HG02870 (cell line): Measurements from ENCODE around the gene KCTD3.

Source experiments
- ATAC-seq: cut with Tn5 transposase; IDR thresholded peaks from one replicate; pipeline ENCODE4 v1.9.1; 2021; ENCODE audit warnings: mild to moderate bottlenecking, moderate library complexity; ENCODE audit not compliant: unreplicated experiment

Gene KCTD3

DNA sequence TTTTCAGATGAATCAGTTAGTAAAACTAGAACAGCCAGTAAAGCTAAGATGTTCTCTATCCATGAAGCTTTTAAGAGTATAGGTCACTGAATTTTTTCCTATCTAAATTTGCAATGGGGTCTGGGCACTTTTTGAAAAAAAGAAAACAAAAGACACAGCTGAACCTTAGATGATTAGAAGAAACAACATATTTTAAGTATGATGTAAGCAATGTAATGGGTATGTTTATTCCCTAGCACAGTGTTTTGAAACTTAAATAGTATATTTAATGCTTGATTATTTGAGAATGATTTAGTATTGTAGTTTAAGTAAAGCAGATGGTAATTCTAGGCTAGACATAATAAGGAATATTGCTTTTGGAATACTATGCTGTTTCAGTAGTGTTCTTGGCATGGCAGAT, 36.2 kb downstream of the KCTD3 start:
- ATAC-seq: no peak

DNA sequence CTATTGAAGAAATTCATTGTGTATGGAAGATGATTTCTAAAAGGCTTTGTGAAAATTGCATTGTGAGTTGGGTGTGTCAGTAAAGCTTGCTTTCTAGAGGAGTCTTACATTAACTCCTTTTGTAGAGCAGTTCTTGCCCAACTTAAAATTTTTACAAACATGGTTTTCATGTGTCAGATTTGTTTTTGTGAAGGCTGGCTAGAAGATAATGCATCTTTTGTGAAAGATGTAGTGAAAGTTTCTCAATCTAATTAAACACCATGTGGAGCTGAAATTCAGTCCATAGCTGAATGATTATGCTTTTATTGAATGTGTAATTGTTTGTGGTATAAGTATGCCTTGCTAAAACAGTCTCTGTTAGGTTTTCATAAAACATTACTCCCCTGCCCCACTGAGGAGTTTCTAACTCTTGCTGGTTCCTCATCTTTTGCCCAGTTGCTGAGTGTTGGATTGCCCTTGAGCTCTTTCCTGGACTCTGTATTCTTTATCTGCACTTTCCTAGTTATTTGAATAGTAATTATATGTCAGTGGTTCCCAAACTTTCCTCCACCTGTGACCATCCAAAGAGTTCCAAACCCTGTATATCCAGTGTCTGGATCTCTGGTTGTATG, 38.0 kb downstream of the KCTD3 start:
- ATAC-seq: no peak

DNA sequence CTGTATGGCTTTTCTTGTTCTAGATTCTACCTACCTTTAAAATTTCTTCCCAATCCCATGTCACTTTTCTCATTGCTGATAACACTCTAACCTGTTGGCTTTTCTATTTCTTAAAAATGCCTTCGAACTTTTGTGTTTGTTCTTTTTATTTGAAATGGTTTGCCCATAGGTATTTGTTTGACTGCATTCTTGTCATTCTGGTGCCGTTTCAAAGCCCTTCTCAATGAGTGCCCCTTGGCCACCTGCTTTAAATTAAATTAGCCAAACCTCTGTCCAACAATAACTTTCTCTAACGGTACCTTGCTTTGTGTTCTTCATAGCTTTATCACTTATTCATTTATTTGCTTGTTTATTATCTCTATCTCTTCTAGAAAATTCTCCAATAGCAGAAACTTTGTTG, 38.9 kb downstream of the KCTD3 start:
- no peak for ATAC-seq

DNA sequence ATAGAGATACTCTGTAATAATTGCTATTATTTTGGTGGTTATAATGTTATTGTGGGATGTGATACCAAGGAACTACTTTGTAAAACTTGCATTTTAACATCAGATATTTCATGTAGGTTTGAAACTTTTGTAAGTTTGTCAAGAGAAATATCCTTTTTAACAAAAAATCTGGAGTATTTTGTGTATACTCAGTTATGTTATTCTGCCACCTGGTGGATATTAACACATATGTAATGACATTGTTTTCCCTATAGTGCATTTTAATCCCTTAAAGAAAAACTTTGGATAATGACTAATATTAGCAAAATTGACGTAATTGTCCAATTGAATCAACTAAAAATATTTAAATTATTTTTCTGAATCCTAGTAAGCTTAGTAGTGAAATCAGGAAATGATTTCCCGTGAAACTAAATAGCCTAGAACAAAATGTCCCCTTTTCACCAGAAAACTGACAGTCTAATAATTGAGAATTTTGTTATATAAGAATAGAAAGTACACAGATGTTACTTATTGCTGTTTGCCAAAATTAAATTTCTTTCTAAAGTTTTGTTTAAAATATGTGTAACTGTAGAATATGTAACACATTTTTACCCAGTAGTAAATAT, 39.6 kb downstream of the KCTD3 start:
- no peak for ATAC-seq

DNA sequence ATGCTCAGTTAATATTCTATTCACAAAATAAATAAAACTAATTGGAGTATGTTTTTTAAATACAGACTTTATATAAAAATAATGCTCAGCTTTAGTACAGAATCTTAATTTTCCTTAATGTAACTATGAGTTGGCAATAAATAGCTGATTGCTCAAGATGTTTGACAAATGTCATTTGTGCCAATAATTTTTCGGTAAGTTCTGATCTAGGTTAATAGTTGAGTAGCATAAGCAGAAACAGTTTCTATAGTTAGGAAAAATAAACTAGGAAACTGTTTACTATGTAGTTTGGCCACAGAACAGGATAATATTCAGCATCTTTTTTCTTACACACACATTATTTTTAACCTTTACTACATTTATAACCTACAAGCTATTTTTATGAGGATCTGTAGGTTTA, 40.3 kb downstream of the KCTD3 start:
- ATAC-seq: no peak

DNA sequence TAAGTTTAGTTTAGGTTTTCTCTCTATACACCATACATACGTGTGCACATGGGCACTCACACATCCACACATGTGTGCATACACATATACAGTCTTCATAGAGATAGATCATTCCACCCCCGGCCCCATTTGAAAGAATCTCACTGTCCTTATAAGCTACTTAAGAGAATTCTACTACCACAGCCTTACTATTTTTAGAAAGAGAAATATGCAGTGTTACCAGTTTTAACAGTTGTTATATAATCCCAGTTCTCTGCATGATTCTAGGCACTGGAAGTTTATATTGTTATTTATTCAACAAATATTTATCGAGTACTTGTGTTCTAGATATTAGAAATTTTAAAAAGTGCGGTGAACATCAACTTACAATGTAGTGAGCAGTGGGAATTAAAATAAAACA, 41.5 kb downstream of the KCTD3 start:
- ATAC-seq: no peak

DNA sequence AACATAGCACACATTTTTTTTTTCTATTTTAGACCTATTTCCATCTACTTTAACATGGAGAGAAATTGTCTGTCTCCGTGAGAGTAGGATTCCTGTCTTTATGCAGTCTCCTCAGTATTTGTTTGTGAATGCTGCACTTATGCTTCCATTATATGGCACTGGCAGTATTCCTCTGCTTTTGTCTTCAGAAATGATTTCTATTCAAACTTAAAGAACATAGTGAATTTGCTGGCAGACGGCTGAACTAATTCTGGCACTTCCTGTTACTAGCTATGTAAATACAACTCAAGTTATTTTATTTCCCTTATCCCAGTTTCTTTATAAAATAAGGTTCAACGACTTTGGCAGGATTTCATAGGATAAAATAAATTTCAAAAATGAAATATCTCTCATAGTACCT, 45.3 kb downstream of the KCTD3 start:
- ATAC-seq: no peak

DNA sequence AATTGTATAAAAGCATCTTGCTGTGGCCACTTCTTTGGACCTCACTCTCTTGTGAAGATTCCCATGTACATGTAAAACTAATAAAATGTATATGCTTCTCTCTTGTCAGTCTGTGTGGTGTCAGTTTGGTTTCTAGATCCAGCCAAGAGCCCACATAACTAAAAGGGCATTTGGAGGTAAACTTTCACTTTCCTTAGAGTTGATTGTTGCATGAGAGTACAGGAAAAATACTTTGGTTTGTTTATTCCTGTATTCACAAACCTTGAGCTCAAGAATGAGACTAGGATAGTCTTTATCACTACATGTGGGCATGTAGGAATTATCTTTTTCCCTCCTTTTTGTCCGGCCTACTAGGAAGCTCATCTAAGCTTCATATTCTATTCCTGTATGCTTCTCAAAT, 50.9 kb downstream of the KCTD3 start:
- ATAC-seq: no peak

DNA sequence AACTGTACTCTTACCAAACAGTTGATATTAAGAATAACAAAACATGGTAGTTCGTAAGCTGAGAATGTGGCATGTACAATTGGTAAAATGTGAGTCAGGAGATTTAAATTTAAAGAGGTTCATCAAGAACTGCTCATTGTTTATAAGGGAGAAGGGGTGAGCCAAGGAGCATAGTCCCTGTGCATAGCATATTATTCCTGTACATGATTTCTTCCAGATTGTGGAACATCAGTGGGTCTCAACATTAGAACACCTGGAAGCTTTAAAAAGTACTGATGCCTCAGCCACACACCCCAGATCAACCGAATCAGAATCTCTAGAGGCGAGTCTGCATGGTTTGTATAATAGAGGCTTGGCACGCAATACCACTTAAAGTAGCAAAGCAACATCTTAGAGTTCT, 56.1 kb downstream of the KCTD3 start:
- no peak for ATAC-seq

DNA sequence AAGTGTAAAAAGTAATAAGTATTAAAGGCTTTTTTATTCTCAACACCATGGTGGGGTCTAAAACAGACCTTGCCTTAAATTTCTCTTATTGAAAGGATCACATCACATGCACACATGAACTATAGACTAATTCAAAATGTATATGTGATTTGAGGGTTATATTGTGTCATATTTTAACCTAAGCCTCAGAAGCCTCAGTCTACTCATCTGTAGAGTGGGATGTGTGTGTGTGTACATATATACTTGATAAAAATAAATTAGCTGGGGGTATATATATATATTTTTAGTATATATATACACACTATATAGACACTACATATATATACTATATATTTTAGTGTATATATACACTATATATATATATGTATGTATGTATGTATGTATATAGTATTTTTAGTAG, 58.8 kb downstream of the KCTD3 start:
- ATAC-seq: no peak

DNA sequence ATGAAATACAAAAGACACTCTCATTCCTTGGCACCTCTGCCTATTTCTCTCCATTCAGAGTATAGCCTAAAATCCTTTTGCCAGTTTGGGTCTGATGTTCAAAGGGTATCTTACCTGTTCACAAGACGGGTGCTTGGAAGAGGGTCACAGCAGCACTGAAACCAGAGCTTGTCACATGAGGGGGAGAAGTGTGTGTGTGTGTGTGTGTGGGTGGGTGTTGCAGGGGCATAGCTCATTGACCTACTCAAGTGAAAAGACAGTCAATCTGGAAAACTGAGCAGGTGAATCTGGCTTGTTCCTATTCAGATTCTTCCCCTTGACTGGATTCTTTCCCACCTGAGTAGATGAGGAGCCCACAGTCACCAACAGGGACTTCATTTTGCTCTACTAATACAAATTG, 63.9 kb downstream of the KCTD3 start:
- no peak for ATAC-seq

DNA sequence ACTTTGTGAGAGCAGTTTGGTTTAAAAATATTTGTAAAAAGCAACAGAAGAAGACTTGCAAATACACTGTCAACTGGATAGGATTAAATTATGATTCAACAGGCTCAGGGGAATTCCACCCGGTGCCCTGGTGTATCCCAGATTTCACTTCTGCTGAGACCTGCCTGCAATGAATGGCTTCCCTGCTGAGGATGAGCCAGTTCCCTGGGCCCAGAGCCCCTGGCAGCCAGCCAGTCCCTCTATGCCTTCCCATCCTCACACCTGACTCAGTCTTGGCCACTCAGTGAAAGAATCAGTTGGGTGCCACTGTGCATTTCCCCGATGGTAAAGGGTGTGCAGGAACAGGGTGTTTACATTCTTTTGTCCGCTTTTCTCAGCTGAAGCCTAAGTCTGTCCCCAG, 64.4 kb downstream of the KCTD3 start:
- no peak for ATAC-seq

DNA sequence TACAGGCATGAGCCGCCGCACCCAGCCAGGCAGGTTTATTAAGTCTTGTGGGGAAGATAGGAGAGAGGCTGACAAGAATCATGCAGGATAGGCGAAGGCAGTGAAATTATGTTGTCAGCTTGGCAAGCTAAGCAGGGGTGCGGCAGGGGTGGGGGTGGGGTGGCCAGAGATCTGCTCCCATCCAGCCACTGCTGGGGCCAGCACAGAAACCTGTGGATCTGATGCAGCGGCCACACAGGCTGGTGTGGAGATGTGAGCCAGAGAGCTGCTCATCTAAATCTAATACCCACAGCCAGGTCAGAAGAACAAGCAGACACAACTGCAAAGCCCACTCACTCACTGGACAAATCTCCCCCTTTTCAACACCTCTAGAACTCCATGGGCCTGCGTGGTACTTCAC, 68.7 kb downstream of the KCTD3 start:
- no peak for ATAC-seq

DNA sequence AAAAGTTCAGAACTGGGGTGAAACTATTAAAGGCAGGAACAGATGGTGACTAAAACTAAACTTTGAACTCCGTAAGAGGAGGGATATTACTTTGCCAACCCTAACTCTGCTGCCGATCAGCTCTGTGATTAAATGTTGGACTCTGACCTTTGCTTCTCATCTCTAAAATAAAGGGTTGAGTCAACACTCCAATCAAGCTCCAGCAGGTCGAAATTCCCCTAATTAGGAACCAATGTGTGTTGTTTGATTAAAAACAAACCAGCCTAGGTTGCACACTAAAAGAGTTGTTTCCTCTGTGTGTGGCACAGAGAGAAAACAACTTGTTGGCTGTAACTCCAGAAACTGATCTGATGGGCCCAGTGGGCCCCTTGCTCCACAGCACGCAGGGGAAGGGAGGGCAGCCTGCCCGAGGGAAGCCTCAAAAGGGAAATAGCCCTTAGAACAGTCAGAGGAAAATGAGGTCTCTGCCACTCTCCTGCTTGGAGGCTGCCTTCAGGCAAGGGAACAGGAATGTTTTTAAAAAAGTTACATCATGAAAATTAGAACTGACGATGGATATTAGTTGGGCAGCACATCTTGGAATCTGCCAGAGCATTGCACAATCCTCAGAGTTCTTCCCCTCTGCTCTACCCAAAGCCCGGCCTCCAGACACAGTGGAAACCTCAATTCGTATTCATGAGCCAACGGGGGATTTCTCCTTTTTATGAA, 69.3 kb downstream of the KCTD3 start:
- no peak for ATAC-seq

DNA sequence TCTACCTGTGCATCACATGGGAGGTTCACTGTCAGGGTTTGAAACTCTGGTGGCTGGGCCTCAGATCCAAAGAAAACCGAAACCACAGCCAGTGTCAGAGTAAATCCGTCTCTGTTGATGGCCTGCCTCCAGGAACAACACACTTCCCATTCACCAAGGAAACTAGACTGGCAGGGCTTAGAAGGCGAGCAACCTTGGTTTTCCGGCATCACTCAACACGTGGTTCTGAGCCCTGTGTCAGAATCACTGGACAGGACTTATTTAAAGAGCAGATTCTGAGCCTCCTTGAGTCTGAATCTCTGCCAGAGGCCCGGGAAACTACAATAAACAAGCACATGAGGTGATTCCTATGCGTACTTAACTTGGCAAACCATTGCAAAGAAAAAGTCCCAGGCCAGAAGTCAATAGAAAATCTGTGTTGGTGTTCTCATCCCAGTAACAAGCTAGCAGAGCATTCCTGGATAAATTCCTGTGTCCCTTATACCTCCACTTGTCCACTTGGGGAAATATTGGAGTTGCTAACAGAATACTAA, 70.0 kb downstream of the KCTD3 start:
- ATAC-seq: no peak

DNA sequence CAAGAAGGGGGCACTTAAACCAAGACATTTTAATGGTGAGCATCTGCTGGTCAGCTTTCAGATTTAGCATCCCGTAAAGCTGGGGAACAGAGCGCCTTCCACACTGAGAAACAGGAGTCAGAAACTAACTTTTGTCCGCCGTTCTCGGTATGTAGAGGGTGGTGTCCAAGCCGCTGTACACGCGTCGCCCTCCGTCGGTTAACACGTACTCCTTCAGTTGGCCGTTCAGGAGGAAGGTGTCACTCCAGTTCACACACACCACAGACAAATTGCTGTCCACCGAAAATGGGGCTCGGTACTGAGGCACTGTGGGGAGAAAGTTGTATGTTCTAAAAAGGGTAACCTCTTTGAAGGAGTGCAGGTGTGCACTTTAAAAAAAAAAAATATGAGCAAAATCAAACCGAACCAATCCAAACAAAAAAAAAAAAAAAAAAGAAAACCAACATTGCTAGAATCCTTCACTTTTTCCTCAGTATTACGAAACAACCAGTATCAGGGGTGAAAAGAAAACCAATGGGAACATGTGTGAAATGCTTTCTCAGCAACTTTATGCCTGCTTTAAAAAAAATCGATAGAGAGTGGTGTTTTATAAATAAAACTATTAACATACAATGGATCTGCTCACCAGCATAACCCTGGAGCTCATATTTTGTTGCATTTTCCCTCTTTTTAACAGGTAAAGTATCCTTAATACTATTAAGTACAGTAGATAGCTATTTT, 73.5 kb downstream of the KCTD3 start:
- ATAC-seq: no peak

DNA sequence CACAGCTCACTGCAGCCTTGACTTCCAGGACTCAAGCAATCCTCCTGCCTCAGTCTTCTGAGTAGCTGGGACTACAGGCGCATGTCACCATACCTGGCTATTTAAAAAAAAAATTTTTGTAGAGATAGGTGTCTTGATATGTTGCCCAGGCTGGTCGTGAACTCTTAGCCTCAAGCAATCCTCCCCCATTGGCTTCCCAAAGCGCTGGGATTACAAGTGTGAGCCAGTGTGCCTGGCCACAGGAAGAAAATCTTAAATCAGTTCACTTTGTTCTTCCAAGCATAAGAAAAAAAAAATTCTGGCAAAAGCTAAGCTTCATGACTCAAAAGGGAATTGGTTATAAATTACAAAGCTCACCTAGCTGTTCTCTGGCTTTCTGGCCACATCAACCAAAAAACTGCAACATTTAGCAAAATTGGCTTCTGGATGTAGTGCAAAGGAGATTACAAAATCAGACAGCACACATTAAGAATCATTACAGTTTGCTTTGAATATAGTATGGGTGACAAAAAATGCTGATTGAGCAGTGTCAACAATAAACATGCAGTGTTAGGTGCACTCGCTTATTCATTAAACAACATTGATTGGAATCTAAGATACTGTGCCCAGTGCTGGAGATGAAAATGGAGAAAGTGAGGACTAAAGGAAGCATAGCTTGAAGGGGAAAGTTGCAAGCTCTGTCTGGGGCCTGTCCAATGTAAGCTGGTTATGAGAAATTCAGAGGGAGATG, 76.7 kb downstream of the KCTD3 start:
- no peak for ATAC-seq

DNA sequence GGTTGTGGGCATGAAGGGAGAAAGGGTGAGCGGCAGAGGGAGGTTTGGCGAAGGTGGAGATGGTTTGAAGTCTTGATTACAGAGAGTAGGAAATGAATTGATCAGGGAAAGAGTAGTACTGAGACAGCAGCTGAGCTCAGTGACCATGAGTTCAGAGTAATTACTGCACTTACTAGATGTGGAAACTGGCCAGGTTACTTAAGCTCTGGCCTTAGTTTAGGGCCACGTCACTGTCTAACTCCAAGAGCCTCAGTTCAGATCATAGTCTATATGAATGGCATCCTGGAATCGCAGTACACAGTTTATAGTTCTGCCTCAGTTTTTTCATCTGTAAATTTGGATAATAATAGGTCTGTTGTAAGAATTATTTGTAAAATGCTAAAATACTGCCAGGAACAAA, 78.1 kb downstream of the KCTD3 start:
- no peak for ATAC-seq

DNA sequence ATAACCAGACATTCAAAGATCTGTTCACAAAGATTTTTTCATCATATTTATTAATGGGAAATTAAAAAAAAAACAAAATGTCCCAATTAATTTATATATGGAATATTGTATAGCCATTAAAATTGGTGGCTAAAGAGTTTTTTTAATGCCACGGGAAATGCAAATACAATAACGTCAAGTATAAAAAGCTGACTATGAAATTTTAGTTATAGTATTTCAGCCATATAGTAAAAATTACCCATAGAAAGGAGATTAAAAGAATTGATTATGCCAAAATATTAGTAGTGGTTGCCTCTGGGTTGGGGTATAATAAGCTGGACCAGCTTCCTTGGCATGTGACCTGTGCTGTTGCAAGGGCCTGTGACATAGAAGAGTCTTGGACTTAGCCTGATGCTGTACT, 78.8 kb downstream of the KCTD3 start:
- no peak for ATAC-seq

DNA sequence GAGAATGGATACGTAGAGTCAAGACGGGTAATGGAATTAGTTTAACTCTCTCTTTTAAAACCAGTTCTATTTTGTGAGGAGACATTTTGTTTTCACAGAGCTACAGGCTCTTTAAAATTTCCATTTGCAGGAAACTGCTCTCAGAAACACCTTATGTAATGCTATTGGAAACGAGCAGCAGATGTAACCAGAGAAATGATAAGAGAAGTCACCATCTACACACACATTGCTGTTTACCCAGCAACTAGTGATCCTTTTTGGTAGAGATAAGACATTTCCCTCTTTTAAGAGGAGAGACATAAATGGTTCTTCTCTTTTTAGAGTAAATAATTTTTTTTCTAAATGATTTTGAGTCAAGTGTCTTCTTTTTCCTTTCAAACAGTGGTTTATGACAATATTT, 80.6 kb downstream of the KCTD3 start:
- no peak for ATAC-seq

DNA sequence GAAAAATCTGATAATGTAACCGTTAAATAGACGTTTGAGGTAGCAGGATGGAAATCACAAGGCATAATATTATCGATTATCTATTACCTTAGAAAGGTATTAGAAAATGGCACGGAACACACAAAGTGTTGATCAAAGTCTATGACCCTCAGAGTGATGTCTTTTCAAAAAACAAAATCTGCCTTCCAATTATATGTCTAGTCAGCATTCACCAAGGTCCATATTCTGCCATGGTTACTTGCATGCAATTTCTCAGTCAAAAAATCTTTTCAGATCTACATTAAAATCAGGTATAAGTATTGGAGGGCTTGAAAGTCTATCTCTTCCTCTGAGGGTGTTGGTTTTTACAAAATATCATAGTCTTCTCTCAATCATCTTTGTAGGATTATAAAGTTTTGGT, 81.9 kb downstream of the KCTD3 start:
- no peak for ATAC-seq
